Stimulated activated CD8-positive, alpha-beta memory T cell treated with anti-CD3 and anti-CD28 coated beads, Interleukin-15, amount 100 ng/mL, for 24 hours (primary cell): Measurements from ENCODE around the gene FAM25A.
"Not testable (repeated sequence)": the region's sequence is repeated elsewhere in the genome, so short reads cannot be mapped to it uniquely, and the experiment has no call there.

ENCODE experiments used
- DNase-seq: peaks from one replicate; pipeline ENCODE4 v3.0.0-alpha.2; 2020; ENCODE audit warnings: low read depth

FAM25A gene

GRCh38 chr10:87013528-87013927 lies 6.6 kb upstream of the FAM25A start:
- not testable (repeated sequence) for DNase-seq

GRCh38 chr10:87014986-87015716 lies 4.9 kb upstream of the FAM25A start:
- not testable (repeated sequence) for DNase-seq

GRCh38 chr10:87018127-87018526 lies 2.0 kb upstream of the FAM25A start:
- DNase-seq, result not testable (repeated sequence)

- DNase-seq, result not testable (repeated sequence)
Observed at GRCh38 chr10:87019066-87019465, 1.0 kb upstream of the FAM25A start.

GRCh38 chr10:87019504-87019903 lies 590 bp upstream of the FAM25A start:
- DNase-seq, result not testable (repeated sequence)

GRCh38 chr10:87025285-87025958 lies 5.3 kb downstream of the FAM25A start:
- DNase-seq, result not testable (repeated sequence)

- DNase-seq, result not testable (repeated sequence)
Observed at GRCh38 chr10:87026747-87027508, 6.8 kb downstream of the FAM25A start.

GRCh38 chr10:87030419-87030818 lies 10.3 kb downstream of the FAM25A start:
- not testable (repeated sequence) for DNase-seq

GRCh38 chr10:87030912-87031635 lies 11.0 kb downstream of the FAM25A start:
- no peak for DNase-seq

GRCh38 chr10:87036623-87037022 lies 16.5 kb downstream of the FAM25A start:
- no peak for DNase-seq

- DNase-seq, result no peak
Observed at GRCh38 chr10:87038286-87038717, 18.2 kb downstream of the FAM25A start.

GRCh38 chr10:87038786-87039185 lies 18.7 kb downstream of the FAM25A start:
- no peak for DNase-seq

GRCh38 chr10:87043579-87043978 lies 23.5 kb downstream of the FAM25A start:
- not testable (repeated sequence) for DNase-seq

- DNase-seq, result no peak
Observed at GRCh38 chr10:87045434-87045938, 25.4 kb downstream of the FAM25A start.

GRCh38 chr10:87053111-87053510 lies 33.0 kb downstream of the FAM25A start:
- DNase-seq, result no peak

- DNase-seq, result no peak
Observed at GRCh38 chr10:87053577-87054181, 33.6 kb downstream of the FAM25A start.

- no peak for DNase-seq
Observed at GRCh38 chr10:87054373-87055295, 34.5 kb downstream of the FAM25A start.

- DNase-seq, result no peak
Observed at GRCh38 chr10:87058171-87058570, 38.1 kb downstream of the FAM25A start.

- no peak for DNase-seq
Observed at GRCh38 chr10:87059401-87059800, 39.3 kb downstream of the FAM25A start.

GRCh38 chr10:87060280-87060928 lies 40.3 kb downstream of the FAM25A start:
- no peak for DNase-seq
